ENCODE results near the gene SNTG2. TPM values are rescaled to one million over a fixed set of nuclear protein-coding genes. Genes with fewer than 3 reads are reported as not detected.

SNTG2 gene
- total and polyA plus RNA-seq, 11 donors, result 0.19 to 3.2 (median 0.93) TPM

DNA sequence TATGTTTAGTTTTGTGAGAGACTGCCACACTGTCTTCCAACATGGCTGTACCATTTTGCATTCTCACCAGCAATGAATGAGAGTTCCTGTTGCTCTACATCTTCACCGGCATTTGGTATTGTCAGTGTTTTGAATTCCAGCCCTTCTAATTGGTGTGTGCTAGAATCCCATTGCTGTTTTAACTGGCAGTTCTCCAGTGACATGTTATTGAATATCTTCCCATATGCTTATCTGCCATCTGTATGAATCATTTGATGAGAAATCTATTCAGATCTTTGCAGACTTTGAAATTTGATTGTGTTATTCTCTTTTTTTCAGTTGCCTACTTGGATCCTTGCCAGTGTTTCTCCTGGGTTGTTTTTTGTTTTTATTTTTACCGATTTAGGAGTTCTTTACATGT, 99.0 kb downstream of the SNTG2 start:
- WGBS, 4 donors, result 52 to 72% (median 58%) methylated on average over 2 of the region's 2 CpGs
- TF ChIP-seq, protein P1, sequence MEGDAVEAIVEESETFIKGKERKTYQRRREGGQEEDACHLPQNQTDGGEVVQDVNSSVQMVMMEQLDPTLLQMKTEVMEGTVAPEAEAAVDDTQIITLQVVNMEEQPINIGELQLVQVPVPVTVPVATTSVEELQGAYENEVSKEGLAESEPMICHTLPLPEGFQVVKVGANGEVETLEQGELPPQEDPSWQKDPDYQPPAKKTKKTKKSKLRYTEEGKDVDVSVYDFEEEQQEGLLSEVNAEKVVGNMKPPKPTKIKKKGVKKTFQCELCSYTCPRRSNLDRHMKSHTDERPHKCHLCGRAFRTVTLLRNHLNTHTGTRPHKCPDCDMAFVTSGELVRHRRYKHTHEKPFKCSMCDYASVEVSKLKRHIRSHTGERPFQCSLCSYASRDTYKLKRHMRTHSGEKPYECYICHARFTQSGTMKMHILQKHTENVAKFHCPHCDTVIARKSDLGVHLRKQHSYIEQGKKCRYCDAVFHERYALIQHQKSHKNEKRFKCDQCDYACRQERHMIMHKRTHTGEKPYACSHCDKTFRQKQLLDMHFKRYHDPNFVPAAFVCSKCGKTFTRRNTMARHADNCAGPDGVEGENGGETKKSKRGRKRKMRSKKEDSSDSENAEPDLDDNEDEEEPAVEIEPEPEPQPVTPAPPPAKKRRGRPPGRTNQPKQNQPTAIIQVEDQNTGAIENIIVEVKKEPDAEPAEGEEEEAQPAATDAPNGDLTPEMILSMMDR (IDR thresholded peaks at IDR 0.05), result no peak
- no peak for TF ChIP-seq POLR2A (IDR thresholded peaks at IDR 0.05)
- no peak overlapping the region for H3K27ac ChIP-seq

DNA sequence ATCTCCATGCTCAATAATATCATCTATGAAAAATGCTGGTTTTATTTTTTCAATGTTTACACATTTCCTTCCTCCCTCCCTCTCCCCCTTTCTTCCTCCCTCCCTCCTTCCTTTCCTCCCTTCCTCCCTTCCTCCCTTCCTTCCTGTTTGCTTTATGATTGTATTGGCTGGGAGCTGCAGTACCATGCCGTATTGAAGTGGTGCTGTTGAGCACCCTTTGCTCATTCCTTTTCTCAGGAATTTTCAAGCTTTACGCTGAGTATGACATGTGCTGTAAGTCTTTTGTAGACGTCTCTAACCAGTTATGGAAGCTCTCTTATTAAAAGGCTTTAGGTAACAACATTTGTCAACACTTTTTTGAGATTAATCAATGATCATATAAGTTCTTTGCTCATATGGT, 100.4 kb downstream of the SNTG2 start:
- TF ChIP-seq POLR2A (IDR thresholded peaks at IDR 0.05), result no peak
- TF ChIP-seq, protein P1 (IDR thresholded peaks at IDR 0.05), result no peak
- Histone ChIP-seq H3K36me3 (no peaks in the 10 kb centered on the region), H3K9me3 (peaks cover 0 to 21% (median 3%) of the 10 kb centered on the region in 12 donors), H3K4me3 (no peak overlapping the region), H3K27me3 (peaks cover 0 to 3% (median 0%) of the 10 kb centered on the region in 9 donors), H3K27ac (no peak overlapping the region), H3K4me1 (no peaks in the 10 kb centered on the region)
- ATAC-seq, result no peak
- intact Hi-C loops (cut with DNase I), result no loop called here
- no peak for DNase-seq
- 32 to 53% (median 46%) methylated on average over 3 of the region's 3 CpGs for WGBS, 4 donors

More for the DNA sequence above, 99.0 kb downstream of the SNTG2 start:
- Histone ChIP-seq H3K27me3 (peaks cover 0 to 3% (median 0%) of the 10 kb centered on the region in 9 donors), H3K36me3 (no peaks in the 10 kb centered on the region), H3K4me1 (no peaks in the 10 kb centered on the region), H3K9me3 (peaks cover 0 to 24% (median 3%) of the 10 kb centered on the region in 12 donors), H3K4me3 (no peak overlapping the region)
- ATAC-seq, result no peak
- intact Hi-C loops (cut with DNase I), result no loop called here
- no peak for DNase-seq

DNA sequence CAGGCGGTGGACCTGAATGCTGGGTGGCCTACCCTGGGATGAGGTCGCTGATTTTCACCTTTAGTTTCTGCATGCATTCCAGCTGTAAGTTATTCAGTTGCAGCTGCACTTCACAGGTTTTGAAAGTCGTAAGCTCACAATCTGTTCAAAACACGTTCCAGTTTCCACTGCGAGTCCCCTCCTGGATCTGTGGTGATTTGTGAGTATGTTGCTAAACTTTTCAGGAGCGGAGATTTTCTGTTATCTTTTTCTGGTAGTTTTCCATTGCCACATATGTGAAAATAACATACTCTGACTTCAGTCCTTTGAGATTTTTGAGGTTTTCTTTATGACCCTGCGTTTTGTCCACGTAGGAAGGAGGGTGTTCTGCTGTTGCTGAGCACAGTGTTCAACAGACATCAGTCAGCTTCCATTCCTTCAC, 102.1 kb downstream of the SNTG2 start:
- Histone ChIP-seq H3K27me3 (peaks cover 0 to 7% (median 0%) of the 10 kb centered on the region in 9 donors), H3K36me3 (no peaks in the 10 kb centered on the region), H3K4me1 (no peaks in the 10 kb centered on the region), H3K4me3 (no peak overlapping the region), H3K27ac (no peak overlapping the region), H3K9me3 (peaks cover 0 to 12% (median 0%) of the 10 kb centered on the region in 12 donors)
- intact Hi-C loops (cut with DNase I), result no loop called here
- ATAC-seq, result no peak
- DNase-seq, result no peak
- WGBS, 4 donors, result 61 to 73% (median 68%) methylated on average over 8 of the region's 8 CpGs
- no peak for TF ChIP-seq POLR2A (IDR thresholded peaks at IDR 0.05)
- TF ChIP-seq, protein P1 (IDR thresholded peaks at IDR 0.05), result no peak

DNA sequence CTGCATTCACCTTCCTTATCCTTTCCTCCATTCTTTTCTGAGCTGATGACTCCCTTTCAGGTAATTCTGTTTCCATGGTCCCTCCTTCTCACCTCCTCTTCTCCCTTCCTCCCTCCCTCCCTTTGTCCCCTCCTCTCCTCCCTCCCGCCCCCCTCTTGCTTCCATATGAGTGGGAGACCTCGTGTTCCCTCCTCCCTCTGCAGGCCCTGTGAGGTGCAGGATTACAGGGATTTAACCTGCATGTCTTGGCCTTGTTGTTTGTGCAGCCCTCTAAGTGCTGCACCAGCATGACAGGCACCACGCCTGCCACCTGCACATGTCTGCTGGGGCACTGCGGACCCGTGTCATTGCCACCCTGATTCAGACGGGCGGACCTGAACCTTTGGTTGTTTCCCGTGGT, 103.1 kb downstream of the SNTG2 start:
- no peak for ATAC-seq
- Histone ChIP-seq H3K27ac (no peak overlapping the region), H3K36me3 (no peaks in the 10 kb centered on the region), H3K4me3 (no peak overlapping the region), H3K4me1 (no peaks in the 10 kb centered on the region), H3K9me3 (peaks cover 0 to 7% (median 0%) of the 10 kb centered on the region in 12 donors), H3K27me3 (peaks cover 0 to 7% (median 0%) of the 10 kb centered on the region in 9 donors)
- intact Hi-C loops (cut with DNase I), result no loop called here
- DNase-seq, result no peak
- 60 to 67% (median 63%) methylated on average over 7 to 8 of the region's 8 CpGs for WGBS, 4 donors
- no peak for TF ChIP-seq POLR2A (IDR thresholded peaks at IDR 0.05)
- TF ChIP-seq, protein P1 (IDR thresholded peaks at IDR 0.05), result no peak

All from heart left ventricle (tissue), 16 donors.